Muscle of back (tissue), 10 donors: ENCODE measurements around the gene INA. TPM values are rescaled to one million over a fixed set of nuclear protein-coding genes. Genes with fewer than 3 reads are reported as not detected.

ENCODE experiments used
- polyA plus RNA-seq, 10 donors: library from polyadenylated mRNA; unstranded; fragments of 120-200 nt; gene quantifications; one replicate each; pipeline ENCODE4 v1.2.1, GENCODE V29; 2013; ENCODE audit not compliant: insufficient read length in 10 of 10

Gene INA
- polyA plus RNA-seq, 10 donors = 0.08 to 0.77 (median 0.19) TPM

Other genes starting within 250 kb of the INA start
- 100 to 1,000 TPM; 115 to 198 (median 139) TPM for gene NT5C2, start 83.9 kb upstream of the INA start, polyA plus RNA-seq
- under 1 TPM in 2 of 10 donors, not detected in 8; 0.17 to 0.19 TPM for gene RPEL1, start 31.3 kb upstream of the INA start, polyA plus RNA-seq
- gene PCGF6, start 74.0 kb downstream of the INA start, polyA plus RNA-seq = 10 to 100 TPM in 2 of 10 donors, 1 to 10 TPM in 8; 7.8 to 10.2 (median 9.7) TPM
- gene TAF5, start 90.8 kb downstream of the INA start, polyA plus RNA-seq = 1 to 10 TPM; 3.0 to 5.3 (median 4.5) TPM
- gene ATP5MK, start 119.3 kb downstream of the INA start, polyA plus RNA-seq = 100 to 1,000 TPM; 231 to 289 (median 250) TPM
- 10 to 100 TPM; 23.0 to 31.6 (median 25.4) TPM for gene PDCD11, start 119.5 kb downstream of the INA start, polyA plus RNA-seq
- 10 to 100 TPM; 11.4 to 22.1 (median 17.0) TPM for gene CALHM2, start 175.2 kb downstream of the INA start, polyA plus RNA-seq
- under 1 TPM in 5 of 10 donors, not detected in 5; 0.04 to 0.11 (median 0.08) TPM for gene CALHM1, start 181.8 kb downstream of the INA start, polyA plus RNA-seq
- not detected for gene CALHM3, start 202.1 kb downstream of the INA start, polyA plus RNA-seq
- gene NEURL1, start 216.6 kb downstream of the INA start, polyA plus RNA-seq = 10 to 100 TPM in 9 of 10 donors, 1 to 10 TPM in 1; 8.8 to 32.7 (median 24.5) TPM